ENCODE data around the gene CSNK2B.

CSNK2B gene

DNA sequence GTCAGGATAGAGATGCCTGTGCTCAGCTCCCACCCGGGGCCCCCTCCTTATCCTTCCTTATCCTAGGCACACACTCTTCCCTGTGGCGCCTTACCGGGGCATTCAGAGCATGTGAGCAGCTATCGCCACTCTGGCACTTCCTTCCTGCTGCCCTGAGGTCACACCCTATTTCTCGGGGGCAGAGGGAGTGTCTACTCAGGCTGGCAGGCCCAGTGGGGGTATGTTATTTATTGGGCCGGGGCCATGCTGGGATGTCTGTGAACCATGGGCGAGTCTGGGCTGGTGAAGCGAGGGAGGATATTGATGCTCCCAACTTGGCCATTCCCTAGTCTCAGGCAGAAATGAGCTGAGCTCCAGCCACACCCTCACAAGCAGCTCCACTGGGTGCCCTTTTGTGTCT is 45.4 kb downstream of the CSNK2B start:
- no peak for DNase-seq (ENCODE audit: low read depth)

DNA sequence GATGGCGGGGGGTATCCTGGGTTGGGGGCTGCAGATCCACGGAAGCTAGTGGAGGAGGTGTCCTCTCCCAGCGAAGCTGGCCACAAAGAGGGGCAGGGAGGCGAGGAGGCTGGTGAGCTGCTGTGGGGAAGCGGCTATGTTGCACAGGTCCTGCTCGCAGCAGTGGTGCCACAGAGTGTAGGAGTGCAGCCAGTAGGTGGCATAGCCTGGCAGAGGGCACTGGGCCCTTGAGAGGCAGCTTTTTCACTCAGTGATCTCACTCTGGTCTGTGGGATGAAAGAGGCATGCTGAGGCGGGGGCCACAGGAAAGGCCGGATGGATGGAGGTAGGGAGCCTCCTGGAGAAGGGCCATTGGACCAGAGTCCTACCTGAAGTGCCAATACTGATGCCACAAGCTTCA is 46.4 kb downstream of the CSNK2B start:
- no peak for DNase-seq (ENCODE audit: low read depth)

DNA sequence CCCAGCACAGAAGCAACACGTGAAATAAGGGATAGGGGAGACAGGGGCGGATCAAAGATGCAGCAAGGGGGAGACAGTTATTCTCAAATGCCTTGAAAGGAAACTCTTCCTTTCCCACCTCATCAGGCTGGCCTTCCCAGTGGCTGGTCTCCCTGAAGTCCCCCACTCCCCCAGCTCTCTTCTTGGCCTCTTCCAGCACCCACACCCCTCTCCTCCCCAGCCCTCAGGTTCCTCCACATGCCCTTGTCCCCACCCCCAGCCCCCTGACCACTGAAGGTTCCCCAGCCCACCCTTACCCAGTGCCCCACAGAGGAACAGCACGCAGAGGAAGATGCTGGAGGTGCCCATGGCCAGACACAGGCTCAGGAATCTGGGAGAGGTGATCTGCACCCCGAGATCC is 47.6 kb downstream of the CSNK2B start:
- DNase-seq (ENCODE audit: low read depth): no peak

DNA sequence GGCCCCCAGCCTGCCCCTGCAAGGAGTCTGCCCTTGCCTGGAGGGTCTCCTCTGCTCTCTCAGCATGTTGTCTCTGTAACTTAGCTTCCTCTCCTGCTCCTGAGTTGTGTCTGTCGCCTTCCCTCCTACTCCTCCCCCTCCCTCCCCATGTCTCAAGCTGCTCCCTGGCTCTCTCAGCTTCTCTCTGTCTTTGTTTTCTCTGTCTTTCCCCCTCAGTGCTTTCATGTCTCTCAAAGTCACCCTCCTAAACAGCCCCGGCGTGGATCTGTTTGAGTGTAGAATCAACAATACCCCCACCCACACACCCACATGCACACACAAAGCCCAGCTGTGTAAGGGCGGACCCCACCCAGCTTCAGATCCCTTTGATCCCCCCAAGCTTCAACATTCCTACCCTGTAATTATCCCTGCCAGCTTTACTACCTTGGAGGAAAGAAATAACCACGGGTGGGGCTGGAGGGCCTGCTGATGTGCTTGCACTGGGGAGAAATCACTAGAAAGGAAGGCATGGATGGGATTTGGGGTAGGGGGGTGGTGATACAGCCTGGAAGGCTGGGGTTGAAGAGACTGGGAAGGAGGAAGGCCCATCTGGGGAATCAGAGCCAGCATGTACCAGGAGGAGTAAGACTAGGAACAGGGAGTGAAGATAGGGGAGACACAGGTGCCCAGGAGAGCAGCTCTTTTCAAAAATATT is 48.3 kb downstream of the CSNK2B start:
- no peak for DNase-seq (ENCODE audit: low read depth)

DNA sequence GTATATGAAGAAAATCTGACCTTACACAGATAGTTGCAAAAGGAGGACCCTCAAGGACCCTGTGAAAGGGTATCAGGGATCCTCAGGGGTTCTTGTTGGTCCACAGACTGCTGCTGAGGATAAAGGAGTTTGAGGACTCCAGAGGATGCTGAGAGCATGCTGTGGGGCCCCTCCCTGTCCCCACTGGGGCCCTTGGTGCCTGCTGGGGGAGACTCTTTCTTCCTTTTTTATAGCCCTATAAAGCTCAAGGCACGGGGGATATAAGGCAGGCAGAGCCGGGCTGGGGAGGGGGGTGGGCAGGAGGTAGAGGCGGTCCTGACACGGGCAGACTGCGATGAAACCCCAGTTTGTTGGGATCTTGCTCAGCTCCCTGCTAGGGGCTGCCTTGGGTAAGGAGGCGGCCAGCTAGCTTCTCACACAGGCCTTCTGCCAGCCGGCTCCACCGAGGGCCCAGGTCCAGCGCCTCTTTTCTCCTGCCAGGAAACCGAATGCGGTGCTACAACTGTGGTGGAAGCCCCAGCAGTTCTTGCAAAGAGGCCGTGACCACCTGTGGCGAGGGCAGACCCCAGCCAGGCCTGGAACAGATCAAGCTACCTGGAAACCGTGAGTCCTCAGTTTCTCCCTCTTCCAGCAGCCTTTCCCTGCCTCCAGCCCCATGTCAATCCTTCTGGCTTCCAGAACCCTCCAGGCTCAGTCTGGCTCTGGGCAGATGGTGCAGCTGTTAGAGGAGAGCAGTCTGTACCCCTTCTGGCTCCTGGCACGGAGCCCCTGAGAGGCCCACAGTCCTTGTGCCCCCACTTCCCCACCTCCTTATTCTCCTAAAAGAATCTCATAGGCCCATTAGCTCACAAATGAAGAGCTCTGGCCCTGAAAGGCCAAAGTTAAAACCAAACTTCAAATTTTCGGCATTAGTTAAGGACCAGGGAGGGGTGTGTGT is 49.4 kb downstream of the CSNK2B start, which contains the start of gene LY6G6D:
Gene LY6G6D, plus strand, starts transcription at position 327 of the 937 bp plus-strand sequence. Its CDS starts 8 bp downstream, at position 335.
- no peak for DNase-seq (ENCODE audit: low read depth)

DNA sequence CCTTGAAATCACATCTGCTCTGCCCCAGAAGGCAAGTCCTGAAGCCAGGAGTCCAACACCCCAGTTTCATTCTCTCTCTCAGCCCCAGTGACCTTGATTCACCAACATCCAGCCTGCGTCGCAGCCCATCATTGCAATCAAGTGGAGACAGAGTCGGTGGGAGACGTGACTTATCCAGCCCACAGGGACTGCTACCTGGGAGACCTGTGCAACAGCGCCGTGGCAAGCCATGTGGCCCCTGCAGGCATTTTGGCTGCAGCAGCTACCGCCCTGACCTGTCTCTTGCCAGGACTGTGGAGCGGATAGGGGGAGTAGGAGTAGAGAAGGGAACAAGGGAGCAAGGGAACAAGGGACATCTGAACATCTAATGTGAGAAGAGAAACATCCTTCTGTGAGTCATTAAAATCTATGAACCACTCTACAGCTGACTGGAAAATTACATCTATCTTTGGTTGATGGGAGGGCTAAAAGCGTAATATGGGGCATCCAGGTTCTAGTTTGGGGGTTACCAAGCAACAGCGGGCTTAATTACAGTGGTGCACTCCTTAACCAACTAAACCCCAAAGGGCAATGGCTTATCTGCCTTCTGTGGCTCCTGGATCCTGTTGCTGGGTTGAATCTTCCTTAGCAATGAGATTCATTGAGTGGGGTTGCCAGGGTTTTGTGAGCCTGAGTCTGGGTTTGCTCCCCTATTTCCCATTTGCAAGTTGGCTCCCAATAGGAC is 51.8 kb downstream of the CSNK2B start:
- DNase-seq (ENCODE audit: low read depth): no peak

DNA sequence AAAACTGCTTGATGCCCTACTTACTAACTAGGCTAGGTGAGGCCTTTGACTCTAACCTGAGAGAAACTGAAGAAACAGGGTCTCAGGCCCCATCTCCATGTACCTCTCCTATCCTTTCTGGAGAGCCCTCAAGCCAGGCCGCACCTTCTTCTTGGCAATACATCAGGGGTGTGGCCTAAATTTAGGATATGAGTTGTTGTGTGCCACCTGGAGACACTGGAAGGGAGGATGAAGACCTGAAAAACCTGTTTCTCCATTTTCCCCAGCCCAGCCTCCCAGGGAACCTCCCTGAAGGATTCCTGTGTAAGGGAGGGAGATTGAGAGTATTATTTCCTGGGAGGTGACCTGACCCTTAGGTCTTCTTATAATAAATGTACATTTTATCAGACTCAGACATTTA is 52.4 kb downstream of the CSNK2B start:
- DNase-seq (ENCODE audit: low read depth): no peak

DNA sequence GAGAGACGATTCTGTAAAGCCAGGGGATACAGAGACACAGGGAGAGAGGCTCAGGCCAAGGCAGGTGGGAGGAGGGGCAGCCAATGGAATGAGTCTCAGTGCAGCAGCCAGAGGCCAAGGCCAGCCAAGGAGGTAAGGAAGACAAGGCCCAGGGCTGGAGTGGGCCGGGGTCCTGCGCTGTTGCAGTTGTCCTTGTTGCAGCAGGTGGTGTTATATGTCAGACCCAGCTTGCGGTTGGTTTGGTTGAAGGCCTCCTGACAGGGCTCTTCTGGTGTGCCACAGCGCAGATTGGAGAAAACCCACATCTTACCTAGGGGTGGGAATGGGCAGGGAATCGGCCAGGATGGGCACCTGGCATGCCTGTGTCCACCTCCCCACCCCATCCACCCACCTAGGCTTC is 53.1 kb downstream of the CSNK2B start:
- no peak for DNase-seq (ENCODE audit: low read depth)
